ENCODE data around the gene CNGB1. TPM values are rescaled to one million over a fixed set of nuclear protein-coding genes. Genes with fewer than 3 reads are reported as not detected.

CNGB1 gene
- total RNA-seq, 1 donor from 2014 or later, result not detected

GRCh38 chr16:57986196-57986595 lies 15.3 kb upstream of the CNGB1 start:
- H3K36me3 Mint-ChIP-seq (ENCODE audit: insufficient read depth), result no peaks in the 10 kb centered on the region
- H3K9me3 Mint-ChIP-seq (ENCODE audit: low read depth), result no peaks in the 10 kb centered on the region
- H3K4me1 Mint-ChIP-seq (ENCODE audit: low read depth), result peaks cover 2% of the 10 kb centered on the region
- H3K27ac Mint-ChIP-seq, result no peak overlapping the region
- no peak for DNase-seq (ENCODE audit: low spot score, unreplicated experiment)
- no peak overlapping the region for H3K4me3 Mint-ChIP-seq (ENCODE audit: low read depth)
- H3K27me3 Mint-ChIP-seq, result peaks cover 57% of the 10 kb centered on the region
- TF ChIP-seq, protein P1, sequence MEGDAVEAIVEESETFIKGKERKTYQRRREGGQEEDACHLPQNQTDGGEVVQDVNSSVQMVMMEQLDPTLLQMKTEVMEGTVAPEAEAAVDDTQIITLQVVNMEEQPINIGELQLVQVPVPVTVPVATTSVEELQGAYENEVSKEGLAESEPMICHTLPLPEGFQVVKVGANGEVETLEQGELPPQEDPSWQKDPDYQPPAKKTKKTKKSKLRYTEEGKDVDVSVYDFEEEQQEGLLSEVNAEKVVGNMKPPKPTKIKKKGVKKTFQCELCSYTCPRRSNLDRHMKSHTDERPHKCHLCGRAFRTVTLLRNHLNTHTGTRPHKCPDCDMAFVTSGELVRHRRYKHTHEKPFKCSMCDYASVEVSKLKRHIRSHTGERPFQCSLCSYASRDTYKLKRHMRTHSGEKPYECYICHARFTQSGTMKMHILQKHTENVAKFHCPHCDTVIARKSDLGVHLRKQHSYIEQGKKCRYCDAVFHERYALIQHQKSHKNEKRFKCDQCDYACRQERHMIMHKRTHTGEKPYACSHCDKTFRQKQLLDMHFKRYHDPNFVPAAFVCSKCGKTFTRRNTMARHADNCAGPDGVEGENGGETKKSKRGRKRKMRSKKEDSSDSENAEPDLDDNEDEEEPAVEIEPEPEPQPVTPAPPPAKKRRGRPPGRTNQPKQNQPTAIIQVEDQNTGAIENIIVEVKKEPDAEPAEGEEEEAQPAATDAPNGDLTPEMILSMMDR (IDR thresholded peaks at IDR 0.05; ENCODE audit: unreplicated experiment), result no peak

GRCh38 chr16:57985204-57986181 lies 14.6 kb upstream of the CNGB1 start:
- Mint-ChIP-seq H3K4me3 (ENCODE audit: low read depth) (peak overlapping the region; percentile 72), H3K27ac (no peak overlapping the region), H3K36me3 (ENCODE audit: insufficient read depth) (no peaks in the 10 kb centered on the region), H3K27me3 (peaks cover 57% of the 10 kb centered on the region), H3K4me1 (ENCODE audit: low read depth) (peaks cover 2% of the 10 kb centered on the region), H3K9me3 (ENCODE audit: low read depth) (no peaks in the 10 kb centered on the region)
- TF ChIP-seq, protein P1 (IDR thresholded peaks at IDR 0.05; ENCODE audit: unreplicated experiment), result no peak
- DNase-seq (ENCODE audit: low spot score, unreplicated experiment), result no peak

GRCh38 chr16:57984443-57985203 lies 13.7 kb upstream of the CNGB1 start:
- H3K27me3 Mint-ChIP-seq, result peaks cover 60% of the 10 kb centered on the region
- peaks cover 2% of the 10 kb centered on the region for H3K4me1 Mint-ChIP-seq (ENCODE audit: low read depth)
- no peaks in the 10 kb centered on the region for H3K36me3 Mint-ChIP-seq (ENCODE audit: insufficient read depth)
- TF ChIP-seq, protein P1 (IDR thresholded peaks at IDR 0.05; ENCODE audit: unreplicated experiment), result no peak
- H3K4me3 Mint-ChIP-seq (ENCODE audit: low read depth), result peak overlapping the region; percentile 72
- no peak overlapping the region for H3K27ac Mint-ChIP-seq
- DNase-seq (ENCODE audit: low spot score, unreplicated experiment), result peak; percentile 82
- no peaks in the 10 kb centered on the region for H3K9me3 Mint-ChIP-seq (ENCODE audit: low read depth)

DNA sequence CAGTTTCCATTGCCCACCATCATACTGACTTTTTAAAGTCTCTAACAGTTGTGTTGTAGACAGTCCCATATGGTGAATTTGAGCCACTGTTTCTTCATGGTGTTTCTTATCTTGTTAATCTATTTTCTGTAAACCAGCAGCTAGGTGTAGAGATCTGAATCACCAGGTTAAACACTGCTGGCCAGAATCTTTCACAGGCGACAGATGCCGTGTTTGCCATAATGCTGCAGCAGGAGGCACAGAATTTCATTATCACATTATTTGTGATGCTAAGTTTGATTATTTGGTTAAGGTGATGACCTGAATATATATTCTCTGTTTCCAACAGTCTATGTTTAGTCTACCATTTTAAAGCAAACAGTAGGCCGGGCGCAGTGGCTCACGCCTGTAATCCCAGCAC lies 11.5 kb upstream of the CNGB1 start:
- Mint-ChIP-seq H3K9me3 (ENCODE audit: low read depth) (no peaks in the 10 kb centered on the region), H3K27me3 (peaks cover 50% of the 10 kb centered on the region), H3K27ac (no peak overlapping the region), H3K36me3 (ENCODE audit: insufficient read depth) (no peaks in the 10 kb centered on the region), H3K4me1 (ENCODE audit: low read depth) (peaks cover 5% of the 10 kb centered on the region), H3K4me3 (ENCODE audit: low read depth) (no peak overlapping the region)
- TF ChIP-seq, protein P1 (IDR thresholded peaks at IDR 0.05; ENCODE audit: unreplicated experiment), result no peak
- DNase-seq (ENCODE audit: low spot score, unreplicated experiment), result no peak

GRCh38 chr16:57981636-57982035 lies 10.7 kb upstream of the CNGB1 start:
- Mint-ChIP-seq H3K27me3 (peaks cover 43% of the 10 kb centered on the region), H3K36me3 (ENCODE audit: insufficient read depth) (no peaks in the 10 kb centered on the region), H3K9me3 (ENCODE audit: low read depth) (no peaks in the 10 kb centered on the region), H3K27ac (no peak overlapping the region), H3K4me1 (ENCODE audit: low read depth) (peaks cover 5% of the 10 kb centered on the region), H3K4me3 (ENCODE audit: low read depth) (no peak overlapping the region)
- DNase-seq (ENCODE audit: low spot score, unreplicated experiment), result no peak
- TF ChIP-seq, protein P1 (IDR thresholded peaks at IDR 0.05; ENCODE audit: unreplicated experiment), result no peak
